Adrenal gland (tissue), 5 donors: Measurements from ENCODE around the gene EPC1.

Experiments
- POLR2A ChIP-seq, 2 donors: fragments of 450-650 bp; IDR thresholded peaks; one replicate each; pipeline ENCODE4 v1.6.1; 2017; ENCODE audit warnings: antibody characterized with exemption in 2 of 2, mild to moderate bottlenecking in 2 of 2, moderate library complexity in 1 of 2
- TF ChIP-seq, protein P1 (sequence below), 6 experiments: fragments of 450-650 bp in 4 of 6; fragments of 200-600 bp in 2 of 6; sonication (generic) in 1 of 6; IDR thresholded peaks; 1 replicate in 5 of 6; 2 replicates in 1 of 6; pipeline versions ENCODE4 v1.5.1 to v1.8.0; 2016 to 2021; ENCODE audit warnings: antibody characterized with exemption in 6 of 6, mild to moderate bottlenecking in 2 of 6, moderate library complexity in 1 of 6
- donor health status: DM: no; HTN: no; CAD: no.

DNA sequence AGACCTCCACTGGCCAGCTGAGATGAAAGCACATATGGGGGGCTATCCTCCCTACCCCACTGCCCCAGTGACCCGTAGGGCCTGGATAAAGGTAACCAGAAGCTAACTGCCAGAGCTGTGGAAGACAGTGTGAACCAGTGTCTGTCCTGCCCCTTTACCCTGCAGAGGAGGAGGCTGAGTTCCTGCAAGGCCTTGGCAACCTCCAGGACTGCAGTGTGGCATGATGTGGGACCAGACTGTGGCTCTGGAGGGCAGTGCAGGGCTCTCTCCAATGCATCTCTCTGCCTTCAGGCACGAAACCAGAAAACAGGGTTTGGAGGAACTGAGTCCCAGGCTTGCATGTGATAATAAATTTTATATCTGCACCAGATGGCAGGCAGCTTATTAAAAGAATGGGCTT is 93.1 kb downstream of the EPC1 start:
- TF ChIP-seq, protein P1, sequence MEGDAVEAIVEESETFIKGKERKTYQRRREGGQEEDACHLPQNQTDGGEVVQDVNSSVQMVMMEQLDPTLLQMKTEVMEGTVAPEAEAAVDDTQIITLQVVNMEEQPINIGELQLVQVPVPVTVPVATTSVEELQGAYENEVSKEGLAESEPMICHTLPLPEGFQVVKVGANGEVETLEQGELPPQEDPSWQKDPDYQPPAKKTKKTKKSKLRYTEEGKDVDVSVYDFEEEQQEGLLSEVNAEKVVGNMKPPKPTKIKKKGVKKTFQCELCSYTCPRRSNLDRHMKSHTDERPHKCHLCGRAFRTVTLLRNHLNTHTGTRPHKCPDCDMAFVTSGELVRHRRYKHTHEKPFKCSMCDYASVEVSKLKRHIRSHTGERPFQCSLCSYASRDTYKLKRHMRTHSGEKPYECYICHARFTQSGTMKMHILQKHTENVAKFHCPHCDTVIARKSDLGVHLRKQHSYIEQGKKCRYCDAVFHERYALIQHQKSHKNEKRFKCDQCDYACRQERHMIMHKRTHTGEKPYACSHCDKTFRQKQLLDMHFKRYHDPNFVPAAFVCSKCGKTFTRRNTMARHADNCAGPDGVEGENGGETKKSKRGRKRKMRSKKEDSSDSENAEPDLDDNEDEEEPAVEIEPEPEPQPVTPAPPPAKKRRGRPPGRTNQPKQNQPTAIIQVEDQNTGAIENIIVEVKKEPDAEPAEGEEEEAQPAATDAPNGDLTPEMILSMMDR (IDR thresholded peaks at IDR 0.05), result no peak
- no peak for TF ChIP-seq POLR2A (IDR thresholded peaks at IDR 0.05)
